ENCODE data around the gene ADAMTS2.

ADAMTS2 gene

DNA sequence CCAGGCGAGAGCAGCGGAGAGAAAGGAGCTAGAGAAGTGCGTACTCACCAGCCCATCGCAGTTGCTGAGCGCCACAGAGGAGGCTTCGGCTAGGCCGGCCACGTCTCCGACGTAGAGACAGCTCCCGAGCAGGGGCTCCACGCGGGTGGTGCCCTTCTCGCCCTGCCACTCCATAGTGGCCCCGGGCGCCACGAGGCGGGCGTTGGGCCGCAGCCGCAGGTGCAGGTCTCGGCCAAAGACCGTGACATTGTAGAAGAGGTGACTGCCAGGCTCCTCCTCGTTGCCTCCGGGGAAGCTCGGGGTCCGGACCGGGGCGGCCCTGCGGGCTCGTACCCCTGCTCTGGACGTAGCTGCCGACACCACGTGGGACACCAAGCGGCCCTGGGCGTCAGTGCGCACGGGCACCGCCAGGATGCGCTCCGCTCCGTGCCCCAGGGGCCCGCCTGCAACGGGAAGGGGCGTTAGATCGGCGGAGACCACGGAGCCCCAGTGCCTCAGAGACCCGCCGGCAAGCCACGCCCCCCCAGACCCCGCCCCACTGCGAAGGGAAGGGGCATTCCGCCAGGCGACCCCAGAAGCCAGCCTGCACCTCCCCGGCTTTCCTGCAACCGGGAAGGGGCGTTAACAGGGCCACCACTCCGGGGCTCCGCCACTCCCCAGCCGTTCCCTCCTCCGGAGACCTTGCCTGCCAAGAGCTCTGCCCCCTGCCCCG is 1.4 kb downstream of the ADAMTS2 start:
- no peak for DNase-seq

DNA sequence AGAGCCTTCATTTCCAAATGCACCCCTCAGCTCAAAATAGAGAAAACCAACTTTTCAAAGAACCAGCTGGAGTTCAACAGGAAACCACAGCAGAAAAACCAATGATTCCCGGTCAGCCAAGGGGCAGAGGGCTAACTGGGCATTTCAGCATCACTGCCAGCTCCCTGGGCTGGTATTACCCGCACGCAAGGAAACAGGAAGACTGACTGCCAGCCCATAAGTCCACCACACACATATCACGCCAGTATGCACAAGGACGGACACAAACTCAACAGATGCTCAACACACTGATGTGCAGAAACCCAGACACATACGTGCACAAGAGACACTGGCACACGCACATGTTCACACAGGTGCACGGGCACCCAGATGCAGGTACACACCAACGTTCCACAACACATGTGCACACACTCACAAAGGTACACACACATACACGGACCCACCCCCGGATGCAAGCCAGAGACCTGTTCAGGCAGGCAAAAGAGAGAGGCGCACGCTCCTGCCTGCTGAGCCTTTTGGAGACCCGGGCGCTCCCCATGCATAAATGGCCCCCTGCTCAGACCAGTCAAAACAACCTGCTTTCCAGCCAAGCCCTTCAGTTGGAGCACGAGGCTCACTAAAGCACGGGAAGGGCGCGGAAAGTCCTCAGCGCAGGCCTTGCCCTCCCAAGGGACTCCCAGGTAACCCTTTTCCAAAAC is 2.1 kb downstream of the ADAMTS2 start:
- no peak for DNase-seq

DNA sequence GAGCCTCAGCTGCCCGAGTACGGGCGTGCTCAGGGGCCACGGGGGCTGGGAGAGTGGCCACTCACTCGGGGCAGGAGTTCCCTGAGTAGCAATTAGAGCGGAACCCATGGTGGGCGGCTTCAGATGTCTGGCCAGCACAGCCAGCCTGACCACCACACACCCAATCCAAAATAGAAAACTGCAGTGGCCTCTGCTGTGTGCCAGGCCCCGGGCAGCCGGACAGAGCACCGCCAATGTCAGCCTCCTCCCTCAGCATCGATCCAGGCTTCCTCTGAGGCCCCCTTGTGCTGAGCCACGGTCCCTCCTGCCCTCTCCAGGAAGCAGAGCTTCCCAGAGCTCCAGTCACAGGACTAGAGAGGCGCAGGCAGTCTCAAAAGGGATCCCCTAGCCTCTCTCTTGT is 2.7 kb downstream of the ADAMTS2 start:
- no peak for DNase-seq

DNA sequence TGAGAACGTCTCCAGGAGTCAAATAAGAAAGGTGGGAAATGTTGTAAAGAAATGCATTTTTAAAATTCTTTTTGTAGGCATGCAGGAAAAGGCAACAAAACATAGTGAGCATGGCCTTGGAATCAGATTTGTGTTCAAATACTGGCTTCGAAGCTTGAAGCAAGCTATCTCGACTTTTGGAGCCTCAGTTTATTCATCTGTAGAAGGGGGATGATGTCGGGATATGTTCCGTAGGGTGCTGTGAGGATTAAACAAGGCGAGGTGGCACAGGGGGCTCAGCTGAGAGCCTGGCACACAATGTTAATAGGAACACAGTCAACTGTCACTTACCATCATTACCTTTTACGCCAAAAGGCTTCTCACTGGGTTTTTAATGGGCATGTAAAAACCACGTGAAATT is 4.8 kb downstream of the ADAMTS2 start:
- no peak for DNase-seq

DNA sequence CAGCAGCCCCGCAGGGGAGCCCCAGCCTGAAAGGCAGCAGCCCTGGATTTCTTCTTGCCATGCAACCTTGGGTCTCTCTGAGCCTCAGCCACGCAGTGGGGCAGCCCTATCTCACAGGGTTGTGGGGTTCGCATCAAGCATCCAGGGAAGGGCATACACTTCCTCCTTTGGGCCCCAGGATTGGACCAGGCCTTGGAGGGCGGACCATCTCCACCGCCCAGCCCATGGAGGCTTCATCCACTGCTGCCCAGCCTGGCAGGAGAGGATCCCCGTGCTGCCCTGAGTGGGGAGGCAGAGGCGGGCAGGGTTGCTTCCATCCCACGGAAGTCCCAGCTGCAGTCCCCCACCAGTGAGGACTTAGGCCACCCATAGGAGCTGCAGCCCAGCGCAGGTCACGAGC is 5.3 kb downstream of the ADAMTS2 start:
- no peak for DNase-seq

DNA sequence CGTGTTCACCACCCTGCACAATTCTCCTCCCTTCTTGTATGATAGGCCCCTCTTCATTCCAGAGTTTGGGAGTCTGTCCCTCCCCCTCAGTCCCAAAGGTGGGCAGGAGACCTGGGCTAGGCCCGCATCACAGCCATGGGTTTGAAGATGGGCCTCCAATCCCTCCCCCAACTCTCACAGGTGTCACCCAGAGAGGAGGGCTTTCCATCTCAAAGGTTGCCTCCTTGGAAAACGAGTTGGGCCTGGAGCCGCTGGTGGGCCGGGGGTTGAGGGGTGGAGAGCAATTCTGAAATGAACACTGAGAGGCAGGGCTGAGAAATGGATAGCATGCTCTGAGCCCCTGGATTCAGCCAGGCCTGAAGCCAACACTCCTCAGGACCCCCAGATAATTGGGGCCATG is 6.2 kb downstream of the ADAMTS2 start:
- DNase-seq: no peak

DNA sequence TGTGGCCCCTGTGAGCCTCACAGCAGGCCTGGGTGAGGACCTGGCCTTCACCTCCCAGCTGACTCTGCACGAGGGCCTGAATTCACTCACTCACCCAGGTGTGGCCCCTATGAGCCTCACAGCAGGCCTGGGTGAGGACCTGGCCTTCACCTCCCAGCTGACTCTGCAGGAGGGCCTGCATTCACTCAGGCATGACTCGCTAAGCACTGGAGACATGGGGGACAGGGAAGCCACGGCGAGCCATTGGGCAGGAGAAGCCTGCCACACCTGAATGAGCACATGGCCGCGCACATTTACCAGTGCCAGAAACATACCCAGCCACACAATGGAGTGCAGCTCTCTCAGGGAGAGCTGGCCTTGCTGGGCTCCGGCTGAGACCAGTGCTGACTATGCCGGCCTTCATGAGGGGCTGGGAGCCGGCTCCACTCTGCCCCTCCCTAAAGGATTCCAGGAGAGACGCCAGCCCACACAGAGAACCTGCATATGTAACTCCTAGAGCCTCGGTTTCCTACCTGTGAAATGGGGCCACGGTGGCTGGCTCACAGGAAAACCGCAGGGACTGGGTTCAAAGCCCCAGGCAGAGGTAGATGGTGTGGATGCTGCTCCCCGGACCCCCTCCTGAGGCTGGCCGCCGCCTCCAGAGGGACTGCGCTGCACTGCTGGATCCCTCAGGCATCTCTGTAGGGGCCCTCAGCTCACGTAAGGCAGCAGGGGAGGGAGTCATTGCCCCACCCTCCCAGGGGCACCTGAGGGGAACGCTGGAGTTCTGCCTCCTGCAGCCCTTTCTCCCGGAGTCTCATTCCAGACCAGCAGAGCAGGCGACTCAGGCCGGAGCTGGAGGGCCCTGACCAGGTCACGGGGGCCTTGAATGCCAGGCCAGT is 7.2 kb downstream of the ADAMTS2 start:
- no peak for DNase-seq

DNA sequence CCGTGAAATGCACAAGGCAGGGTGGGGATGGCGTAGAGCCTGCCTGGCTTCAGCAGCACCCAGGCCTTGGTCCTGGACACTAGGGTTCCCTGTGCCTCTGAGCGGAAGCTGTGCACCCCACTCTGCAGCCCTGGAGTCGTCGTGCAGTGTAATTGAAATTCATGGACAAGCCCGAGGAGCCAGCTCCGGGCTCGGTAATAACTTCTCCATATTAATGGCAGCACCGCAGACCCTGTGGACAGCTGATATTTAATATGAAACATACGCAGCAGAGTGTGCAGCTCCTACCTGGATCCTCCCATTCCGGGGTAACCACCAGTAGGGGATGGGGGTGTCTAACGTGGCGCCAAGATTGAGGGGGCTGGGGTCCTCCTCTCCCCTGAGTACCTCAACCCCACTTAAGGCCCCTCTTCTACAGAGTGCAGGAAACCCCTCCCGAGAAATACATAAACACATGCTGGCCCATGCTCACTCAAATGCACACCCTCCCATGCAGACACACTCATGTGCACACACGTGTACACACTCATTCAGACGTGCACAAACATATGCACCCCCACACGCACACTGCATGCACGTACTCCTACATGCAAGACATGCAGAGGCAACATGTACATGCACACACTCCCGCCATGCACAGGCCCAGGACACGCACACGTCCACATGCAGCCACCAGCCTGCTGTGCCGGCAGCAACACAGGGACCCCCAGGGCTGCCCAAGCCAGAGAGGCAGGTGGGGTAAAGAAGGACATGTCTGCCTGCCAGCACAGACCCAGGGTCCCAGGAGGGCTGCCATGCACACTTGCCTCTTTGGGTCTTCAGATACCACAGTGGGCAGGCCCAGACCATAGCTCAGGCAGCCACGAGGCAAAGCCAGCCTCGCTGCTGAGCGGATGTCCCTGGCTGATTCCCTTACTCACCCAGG is 8.1 kb downstream of the ADAMTS2 start:
- no peak for DNase-seq

DNA sequence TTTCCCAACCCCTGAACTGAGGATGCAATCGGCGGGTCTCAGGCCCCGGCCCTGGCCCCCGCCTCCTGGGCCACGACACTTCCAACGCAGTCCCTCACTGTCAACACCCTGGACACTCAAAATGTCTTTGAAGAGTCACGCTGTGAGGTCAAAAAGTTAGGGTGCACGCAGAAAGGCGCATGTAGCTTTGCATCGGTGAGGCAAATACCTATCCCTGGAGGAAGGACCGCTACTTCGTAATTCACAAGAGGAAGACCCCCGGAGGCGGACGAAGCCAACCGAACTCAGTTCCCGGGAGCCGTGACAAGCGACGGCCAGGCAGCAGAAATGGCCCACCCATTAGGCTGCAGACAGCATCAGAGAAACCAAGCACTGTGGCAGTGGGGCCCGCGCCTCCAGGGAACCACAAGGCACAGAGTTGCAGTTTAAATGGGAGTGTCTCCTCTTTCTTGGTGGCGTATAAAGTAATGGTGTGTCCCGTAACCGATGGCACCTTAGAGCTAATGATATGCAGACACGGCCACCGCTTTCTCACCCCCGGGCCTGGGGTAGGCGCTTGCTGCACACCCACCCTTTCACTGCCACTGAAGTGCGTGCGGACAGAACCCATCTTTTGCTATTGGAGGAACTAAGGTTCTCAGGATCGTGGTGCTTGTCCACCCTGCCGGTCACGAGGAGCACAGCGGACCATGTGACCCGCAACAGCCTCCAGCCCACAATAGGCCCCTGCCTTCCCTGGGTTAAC is 9.0 kb downstream of the ADAMTS2 start:
- DNase-seq: no peak

DNA sequence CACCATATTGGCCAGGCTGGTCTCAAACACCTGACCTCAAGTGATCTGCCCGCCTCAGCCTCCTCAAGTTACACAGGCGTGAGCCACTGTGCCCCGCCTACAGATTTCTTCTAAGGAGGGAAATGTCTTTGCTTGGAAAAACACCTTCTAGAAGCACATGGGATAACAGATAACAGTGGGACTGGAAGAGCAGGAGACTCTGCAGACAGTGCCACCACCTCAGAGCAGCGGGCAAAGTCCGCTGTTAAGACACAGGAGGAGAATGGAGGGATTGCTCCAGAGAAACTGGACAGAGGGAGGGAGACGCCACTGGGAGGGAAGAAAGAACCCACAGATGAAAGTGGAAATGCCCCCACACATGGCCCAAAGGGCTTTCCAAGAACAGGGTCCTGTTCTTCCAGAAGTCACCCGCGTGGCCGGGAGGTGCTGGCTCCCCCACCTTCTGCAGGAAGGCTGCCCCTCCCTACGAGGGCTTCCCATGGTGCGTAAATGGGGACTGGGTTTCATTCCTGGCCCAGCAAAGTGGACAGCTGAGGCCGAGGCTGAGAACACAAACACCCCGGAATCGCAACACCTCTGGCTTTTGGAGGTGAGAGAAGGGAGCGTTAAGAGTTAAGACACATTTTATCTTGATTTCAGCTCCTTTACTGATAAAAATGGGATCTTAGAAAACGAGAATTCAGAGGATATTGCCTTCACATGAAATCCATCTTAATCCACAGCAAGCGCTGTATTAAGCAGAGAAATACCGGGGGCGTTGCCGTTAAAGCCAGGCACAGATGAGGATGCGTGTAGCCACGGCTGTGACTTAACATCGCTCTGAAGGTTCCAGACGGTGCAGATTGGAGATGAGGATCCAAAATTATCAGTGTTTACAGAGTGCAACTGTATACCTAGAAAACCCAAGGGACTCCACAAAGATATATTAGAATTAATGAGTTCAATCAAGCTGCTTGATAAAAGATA is 11.2 kb downstream of the ADAMTS2 start:
- no peak for DNase-seq

DNA sequence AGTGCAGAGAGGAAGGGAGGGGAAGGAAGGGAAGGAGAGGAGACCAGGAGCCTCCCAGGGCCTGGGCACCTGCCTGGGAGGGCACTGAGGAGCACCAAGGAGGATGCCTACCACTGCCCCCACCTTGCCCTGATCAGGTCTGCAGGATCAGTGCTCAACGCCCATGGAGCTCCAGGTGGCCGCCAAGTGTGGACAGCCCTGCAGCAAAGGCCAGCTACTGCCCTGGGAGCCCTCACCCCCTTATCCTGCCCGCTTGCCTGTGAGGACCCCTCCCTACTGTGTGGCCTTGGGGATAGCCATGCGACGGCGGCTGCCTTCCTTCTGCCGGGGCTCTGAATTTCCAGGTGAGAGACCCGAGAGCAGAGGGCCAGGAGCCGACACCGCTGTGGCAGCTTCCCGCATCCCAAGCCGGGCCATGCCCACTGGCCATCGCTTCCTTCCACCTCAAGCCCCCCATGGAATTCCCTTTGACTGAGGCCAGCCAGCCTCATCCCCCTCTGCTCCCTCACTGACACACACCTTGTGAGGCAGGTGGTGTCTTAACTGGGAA is 12.4 kb downstream of the ADAMTS2 start:
- no peak for DNase-seq

DNA sequence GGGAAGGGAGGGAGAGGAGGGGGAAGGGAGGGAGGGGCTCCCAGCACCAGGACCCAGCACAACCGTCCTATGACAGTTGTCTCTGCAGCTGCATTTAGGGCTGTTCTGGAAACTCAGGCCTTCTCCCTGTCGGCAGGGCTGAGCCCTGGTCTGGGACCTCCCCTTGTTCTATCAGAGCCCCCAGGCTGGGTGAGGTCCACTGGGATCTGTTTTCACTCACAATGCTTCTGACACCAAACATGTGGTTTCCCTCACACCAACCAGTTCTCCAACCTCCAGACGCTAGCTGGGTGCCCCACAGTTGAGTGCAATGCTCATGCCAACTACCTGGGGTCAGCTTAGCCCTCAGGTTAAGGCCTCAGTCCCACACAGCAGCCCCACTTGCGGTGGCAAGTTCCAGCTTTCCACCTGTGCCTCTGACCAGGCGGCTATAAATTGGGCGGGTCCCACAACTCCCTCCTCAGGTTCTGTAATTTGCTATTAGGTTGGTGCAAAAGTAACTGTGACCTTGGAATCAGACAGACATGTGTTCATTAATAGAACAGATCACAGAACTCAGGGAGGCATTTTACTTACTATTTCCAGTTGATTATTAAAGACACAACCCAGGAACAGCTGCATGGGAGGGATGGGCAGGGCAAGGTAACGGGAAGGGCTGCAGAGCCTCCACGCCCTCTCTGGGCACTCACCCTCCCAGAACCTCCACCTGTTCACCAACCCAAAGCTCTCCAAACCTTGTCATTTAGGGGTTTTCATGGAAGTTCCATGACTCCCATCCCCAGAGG is 13.5 kb downstream of the ADAMTS2 start:
- DNase-seq: no peak

DNA sequence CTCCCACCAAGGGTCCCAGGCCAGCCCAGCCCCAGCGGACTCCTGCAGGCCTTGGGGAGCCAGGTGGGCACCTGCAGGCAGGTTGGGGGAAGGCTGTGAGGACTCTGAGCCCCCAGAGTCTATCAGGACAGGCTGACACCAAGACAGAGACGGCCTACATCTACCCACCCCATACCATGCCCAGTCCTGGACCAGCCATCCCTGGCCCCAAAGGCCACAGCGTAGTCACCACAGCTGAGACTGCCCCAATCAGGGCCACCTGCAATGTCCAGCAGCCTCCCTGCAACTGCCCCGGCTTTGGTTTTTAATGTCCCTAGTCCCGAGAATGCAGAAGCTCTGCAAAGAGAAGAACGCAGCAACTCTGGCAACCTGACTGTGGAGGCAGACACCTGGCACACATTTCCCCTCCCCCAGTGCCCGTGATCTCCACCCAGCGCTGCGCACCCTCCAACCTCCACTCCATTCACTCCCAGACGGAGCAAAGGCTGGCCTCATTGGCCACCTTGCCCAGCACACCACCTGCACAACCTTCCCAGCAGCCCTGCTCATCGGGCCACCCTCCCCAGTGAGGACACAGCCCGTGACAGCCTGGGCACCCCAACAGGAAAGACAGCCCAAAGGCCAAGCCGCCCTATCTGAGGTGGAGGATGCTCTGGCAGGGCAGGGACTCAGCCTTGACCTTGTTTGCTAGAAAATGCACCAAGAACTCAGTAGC is 14.9 kb downstream of the ADAMTS2 start:
- DNase-seq: no peak

DNA sequence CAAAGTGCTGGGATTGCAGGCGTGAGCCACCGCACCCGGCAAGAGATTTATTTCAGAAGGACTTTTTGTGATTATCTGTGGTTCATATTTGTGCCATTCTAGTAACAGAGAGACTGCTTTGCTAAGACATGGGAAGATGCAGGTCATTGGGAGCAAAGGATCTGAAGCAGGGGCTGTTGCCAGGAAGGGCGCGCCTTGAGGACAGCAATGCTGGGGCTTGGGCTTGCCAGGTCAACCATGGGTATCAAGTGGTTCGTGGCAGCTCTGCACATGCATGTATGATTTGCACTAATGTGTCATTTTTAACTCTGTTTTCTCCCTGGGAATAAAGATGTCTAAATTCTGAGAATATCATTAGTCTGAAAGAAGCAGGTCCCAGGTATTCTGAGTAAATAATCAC is 17.0 kb downstream of the ADAMTS2 start:
- DNase-seq: no peak

DNA sequence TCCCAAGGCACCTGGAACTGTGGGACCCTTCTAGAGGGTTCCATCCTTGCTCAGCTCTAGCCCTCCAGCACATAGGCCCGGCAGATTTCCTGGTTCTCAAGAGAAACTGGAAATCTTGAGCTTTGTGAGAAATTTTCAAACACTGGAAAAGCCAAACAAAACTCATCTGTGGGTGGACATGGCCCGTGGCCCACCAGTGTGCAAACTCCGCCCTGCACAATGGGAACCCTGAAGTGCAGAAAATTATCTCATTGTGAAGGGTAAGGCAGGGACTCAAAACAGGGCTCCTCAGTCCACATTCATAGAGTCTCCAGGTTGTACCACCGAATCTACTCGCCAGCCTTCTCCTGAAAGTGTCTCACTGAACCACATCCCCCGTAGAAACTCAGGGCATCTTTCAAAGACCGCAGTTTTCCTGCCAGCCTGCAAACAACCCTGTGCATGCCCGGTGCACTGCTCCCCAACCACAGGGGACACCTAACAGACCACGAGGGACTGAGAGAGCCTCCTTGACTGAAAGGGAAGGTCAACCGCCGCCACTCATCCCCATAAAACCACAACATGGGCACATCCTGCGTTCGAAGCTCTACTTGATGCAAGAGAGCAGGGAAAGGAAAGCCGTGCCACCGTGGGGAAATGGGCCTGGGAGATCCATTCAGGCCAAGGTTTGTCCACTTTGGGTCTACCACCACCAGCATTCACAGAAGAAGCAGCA is 18.1 kb downstream of the ADAMTS2 start:
- DNase-seq: no peak

DNA sequence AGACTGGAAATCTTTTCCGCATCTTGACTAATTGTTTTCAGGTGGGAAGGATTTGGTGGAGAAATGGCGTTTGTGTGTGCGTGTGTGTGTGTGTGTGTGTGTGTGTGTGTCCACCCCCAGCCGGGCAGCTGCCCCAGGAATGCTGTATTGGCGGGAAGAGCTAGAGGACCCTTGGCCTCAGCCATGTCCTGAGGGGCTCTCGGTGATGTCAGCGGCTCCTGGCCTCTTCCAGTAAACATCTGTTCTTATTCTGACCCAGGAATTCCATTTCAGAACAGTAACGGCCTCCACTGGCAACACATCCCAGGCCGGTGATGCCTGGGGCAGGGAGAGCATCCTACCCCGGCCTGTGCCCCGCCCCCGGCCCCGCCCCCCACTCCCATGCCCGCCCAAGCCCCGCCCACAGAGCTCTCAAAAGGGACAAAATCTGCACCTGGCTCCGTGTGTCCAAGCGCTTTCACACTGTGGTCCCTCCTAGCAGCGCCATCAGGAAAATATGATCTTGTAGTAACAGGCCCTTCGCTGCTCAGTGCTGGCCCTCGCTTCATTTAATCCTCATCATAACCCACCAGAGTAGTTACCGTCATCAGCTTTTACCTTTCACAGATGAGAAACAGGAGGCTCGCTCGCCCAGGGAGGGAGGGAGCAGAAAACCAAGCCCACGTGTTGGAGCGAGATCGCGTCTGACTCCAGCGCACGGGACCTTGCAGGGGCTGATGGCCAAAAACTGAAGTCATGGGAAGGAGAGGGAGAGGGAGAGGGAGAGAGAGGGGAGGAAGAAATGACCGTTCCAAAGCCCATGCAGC is 18.9 kb downstream of the ADAMTS2 start:
- no peak for DNase-seq
